ENCODE results near the gene PPP1R16B. TPM values are rescaled to one million over a fixed set of nuclear protein-coding genes. Genes with fewer than 3 reads are reported as not detected.

Gene PPP1R16B
- total and polyA plus RNA-seq, 5 donors from 2014 or later: 16.5 to 84.1 (median 25.1) TPM

- H3K27ac ChIP-seq (ENCODE audit: insufficient read depth, low read length, poor library complexity, severe bottlenecking): no peak overlapping the region
- H3K36me3 ChIP-seq (ENCODE audit: control insufficient read depth, insufficient read depth, low read length): peaks cover under 1% of the 10 kb centered on the region
- no peaks in the 10 kb centered on the region for H3K9me3 ChIP-seq (ENCODE audit: control insufficient read depth in 2 of 2, low read length in 2 of 2)
- no peak overlapping the region for H3K4me3 ChIP-seq (ENCODE audit: low read depth, low read length)
- DNase-seq: no peak
- no peaks in the 10 kb centered on the region for H3K4me1 ChIP-seq (ENCODE audit: control insufficient read depth, insufficient read depth, low read length, poor library complexity, severe bottlenecking)
- Mint-ChIP-seq H3K4me3 (no peak overlapping the region), H3K27me3 (no peaks in the 10 kb centered on the region), H3K36me3 (peaks cover 7% of the 10 kb centered on the region), H3K4me1 (peaks cover 0 to 5% (median 2%) of the 10 kb centered on the region in 4 donors), H3K9me3 (no peaks in the 10 kb centered on the region), H3K27ac (peak overlapping the region in 1 of 3 donors; percentile 5)
- ATAC-seq (ENCODE audit: low read depth in 2 of 2): no peak
- no peaks in the 10 kb centered on the region for H3K27me3 ChIP-seq (ENCODE audit: control insufficient read depth, insufficient read depth, low read length)
Measured at GRCh38 chr20:38779247-38780097, 26.0 kb upstream of the PPP1R16B start.

DNA sequence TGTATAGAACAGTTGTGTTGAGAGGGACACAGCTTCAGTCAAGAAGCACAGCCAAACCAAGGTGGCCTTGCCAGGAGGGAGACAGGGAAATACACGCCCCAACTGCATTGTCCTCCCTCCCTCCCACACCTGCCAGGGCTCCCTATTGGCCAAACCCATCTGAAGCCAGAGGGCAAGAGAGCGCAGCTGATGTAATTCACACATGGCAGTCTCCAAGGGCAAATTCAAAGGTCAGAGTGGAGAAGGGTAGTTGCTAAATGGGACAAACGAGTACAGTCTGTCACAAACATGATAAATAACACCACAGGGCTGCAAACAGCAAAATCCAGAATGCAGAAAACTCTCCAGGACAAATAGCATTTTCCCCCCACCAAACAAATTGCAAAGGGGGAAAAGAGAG, 23.2 kb upstream of the PPP1R16B start:
- no peaks in the 10 kb centered on the region for H3K27me3 ChIP-seq (ENCODE audit: control insufficient read depth, insufficient read depth, low read length)
- Mint-ChIP-seq H3K4me3 (no peak overlapping the region), H3K9me3 (no peaks in the 10 kb centered on the region), H3K36me3 (no peaks in the 10 kb centered on the region), H3K4me1 (peaks cover 0 to 5% (median 2%) of the 10 kb centered on the region in 4 donors), H3K27me3 (no peaks in the 10 kb centered on the region), H3K27ac (peak overlapping the region in 1 of 3 donors; percentile 38)
- no peak for DNase-seq
- H3K9me3 ChIP-seq (ENCODE audit: control insufficient read depth in 2 of 2, low read length in 2 of 2): no peaks in the 10 kb centered on the region
- H3K4me3 ChIP-seq (ENCODE audit: low read depth, low read length): no peak overlapping the region
- no peaks in the 10 kb centered on the region for H3K36me3 ChIP-seq (ENCODE audit: control insufficient read depth, insufficient read depth, low read length)
- H3K4me1 ChIP-seq (ENCODE audit: control insufficient read depth, insufficient read depth, low read length, poor library complexity, severe bottlenecking): no peaks in the 10 kb centered on the region
- ATAC-seq (ENCODE audit: low read depth in 2 of 2): no peak
- no peak overlapping the region for H3K27ac ChIP-seq (ENCODE audit: insufficient read depth, low read length, poor library complexity, severe bottlenecking)

GRCh38 chr20:38787870-38788269, 17.6 kb upstream of the PPP1R16B start:
- Mint-ChIP-seq H3K9me3 (peaks cover 0 to 2% (median 0%) of the 10 kb centered on the region in 7 donors), H3K27me3 (no peaks in the 10 kb centered on the region), H3K27ac (no peak overlapping the region)

GRCh38 chr20:38789503-38790199, 15.8 kb upstream of the PPP1R16B start:
- H3K4me1 ChIP-seq (ENCODE audit: control insufficient read depth, insufficient read depth, low read length, poor library complexity, severe bottlenecking): no peaks in the 10 kb centered on the region
- peak overlapping the region in 2 of 3 donors; percentile 26 to 63 for H3K27ac Mint-ChIP-seq
- peaks cover 0 to 6% (median 3%) of the 10 kb centered on the region in 4 donors for H3K4me1 Mint-ChIP-seq
- H3K27me3 ChIP-seq (ENCODE audit: control insufficient read depth, insufficient read depth, low read length): no peaks in the 10 kb centered on the region
- H3K36me3 Mint-ChIP-seq: no peaks in the 10 kb centered on the region
- H3K4me3 ChIP-seq (ENCODE audit: low read depth, low read length): no peak overlapping the region
- no peaks in the 10 kb centered on the region for H3K36me3 ChIP-seq (ENCODE audit: control insufficient read depth, insufficient read depth, low read length)
- peak overlapping the region in 1 of 4 donors; percentile 11 for H3K4me3 Mint-ChIP-seq
- ATAC-seq (ENCODE audit: low read depth in 2 of 2): no peak
- H3K9me3 ChIP-seq (ENCODE audit: control insufficient read depth in 2 of 2, low read length in 2 of 2): no peaks in the 10 kb centered on the region
- no peak for DNase-seq
- H3K27me3 Mint-ChIP-seq: no peaks in the 10 kb centered on the region
- no peak overlapping the region for H3K27ac ChIP-seq (ENCODE audit: insufficient read depth, low read length, poor library complexity, severe bottlenecking)
- H3K9me3 Mint-ChIP-seq: peaks cover 0 to 2% (median 0%) of the 10 kb centered on the region in 7 donors

More at GRCh38 chr20:38787870-38788269, 17.6 kb upstream of the PPP1R16B start:
- no peak overlapping the region for H3K27ac ChIP-seq (ENCODE audit: insufficient read depth, low read length, poor library complexity, severe bottlenecking)
- H3K4me1 Mint-ChIP-seq: peaks cover 0 to 6% (median 3%) of the 10 kb centered on the region in 4 donors
- H3K4me3 ChIP-seq (ENCODE audit: low read depth, low read length): no peak overlapping the region
- H3K36me3 Mint-ChIP-seq: no peaks in the 10 kb centered on the region
- H3K4me1 ChIP-seq (ENCODE audit: control insufficient read depth, insufficient read depth, low read length, poor library complexity, severe bottlenecking): no peaks in the 10 kb centered on the region
- no peak overlapping the region for H3K4me3 Mint-ChIP-seq
- no peaks in the 10 kb centered on the region for H3K9me3 ChIP-seq (ENCODE audit: control insufficient read depth in 2 of 2, low read length in 2 of 2)
- no peak for ATAC-seq (ENCODE audit: low read depth in 2 of 2)
- H3K36me3 ChIP-seq (ENCODE audit: control insufficient read depth, insufficient read depth, low read length): no peaks in the 10 kb centered on the region
- no peak for DNase-seq
- no peaks in the 10 kb centered on the region for H3K27me3 ChIP-seq (ENCODE audit: control insufficient read depth, insufficient read depth, low read length)

- ATAC-seq (ENCODE audit: low read depth in 2 of 2) (peak in 1 of 2 donors; percentile 34), DNase-seq (peak in 2 of 3 donors; percentile 30 to 64)
- Mint-ChIP-seq H3K27me3 (no peaks in the 10 kb centered on the region), H3K4me1 (peaks cover 0 to 6% (median 3%) of the 10 kb centered on the region in 4 donors), H3K4me3 (peak overlapping the region in 1 of 4 donors; percentile 58), H3K36me3 (no peaks in the 10 kb centered on the region), H3K9me3 (peaks cover 0 to 2% (median 0%) of the 10 kb centered on the region in 7 donors), H3K27ac (peak overlapping the region; percentile 26 to 92 (median 63))
- Histone ChIP-seq H3K4me3 (ENCODE audit: low read depth, low read length) (no peak overlapping the region), H3K9me3 (ENCODE audit: control insufficient read depth in 2 of 2, low read length in 2 of 2) (no peaks in the 10 kb centered on the region), H3K36me3 (ENCODE audit: control insufficient read depth, insufficient read depth, low read length) (no peaks in the 10 kb centered on the region), H3K27ac (ENCODE audit: insufficient read depth, low read length, poor library complexity, severe bottlenecking) (no peak overlapping the region), H3K27me3 (ENCODE audit: control insufficient read depth, insufficient read depth, low read length) (no peaks in the 10 kb centered on the region), H3K4me1 (ENCODE audit: control insufficient read depth, insufficient read depth, low read length, poor library complexity, severe bottlenecking) (no peaks in the 10 kb centered on the region)
Measured at GRCh38 chr20:38790200-38791053, 15.1 kb upstream of the PPP1R16B start.

DNA sequence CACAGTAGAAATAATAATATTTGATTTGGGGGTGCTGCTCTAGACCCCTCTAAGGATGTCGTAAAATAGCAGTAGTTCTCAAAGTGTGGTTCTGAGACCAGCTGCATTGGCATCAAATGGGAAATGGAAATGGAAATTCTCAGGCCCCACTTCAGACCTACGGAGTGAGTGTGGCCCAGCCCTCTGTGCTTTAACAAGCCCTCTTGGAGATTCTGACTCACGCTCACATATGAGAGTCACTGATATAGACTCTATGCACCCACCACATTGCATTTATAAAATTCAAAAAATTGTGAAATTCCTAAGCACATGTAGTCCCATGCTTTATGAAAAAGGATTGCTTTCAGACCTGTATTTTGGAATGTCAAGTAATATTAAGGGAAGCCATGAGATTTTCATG, 14.2 kb upstream of the PPP1R16B start:
- Histone ChIP-seq H3K27me3 (ENCODE audit: control insufficient read depth, insufficient read depth, low read length) (no peaks in the 10 kb centered on the region), H3K4me1 (ENCODE audit: control insufficient read depth, insufficient read depth, low read length, poor library complexity, severe bottlenecking) (no peaks in the 10 kb centered on the region), H3K36me3 (ENCODE audit: control insufficient read depth, insufficient read depth, low read length) (no peaks in the 10 kb centered on the region), H3K4me3 (ENCODE audit: low read depth, low read length) (no peak overlapping the region), H3K9me3 (ENCODE audit: control insufficient read depth in 2 of 2, low read length in 2 of 2) (no peaks in the 10 kb centered on the region), H3K27ac (ENCODE audit: insufficient read depth, low read length, poor library complexity, severe bottlenecking) (no peak overlapping the region)
- no peak overlapping the region for H3K27ac Mint-ChIP-seq
- no peak overlapping the region for H3K4me3 Mint-ChIP-seq
- H3K4me1 Mint-ChIP-seq: peaks cover 0 to 6% (median 3%) of the 10 kb centered on the region in 4 donors
- H3K27me3 Mint-ChIP-seq: no peaks in the 10 kb centered on the region
- H3K36me3 Mint-ChIP-seq: no peaks in the 10 kb centered on the region
- DNase-seq (no peak), ATAC-seq (ENCODE audit: low read depth in 2 of 2) (no peak)
- H3K9me3 Mint-ChIP-seq: peaks cover 0 to 2% (median 0%) of the 10 kb centered on the region in 7 donors

- Histone ChIP-seq H3K27me3 (ENCODE audit: control insufficient read depth, insufficient read depth, low read length) (no peaks in the 10 kb centered on the region), H3K36me3 (ENCODE audit: control insufficient read depth, insufficient read depth, low read length) (no peaks in the 10 kb centered on the region), H3K27ac (ENCODE audit: insufficient read depth, low read length, poor library complexity, severe bottlenecking) (no peak overlapping the region), H3K4me3 (ENCODE audit: low read depth, low read length) (no peak overlapping the region), H3K9me3 (ENCODE audit: control insufficient read depth in 2 of 2, low read length in 2 of 2) (no peaks in the 10 kb centered on the region), H3K4me1 (ENCODE audit: control insufficient read depth, insufficient read depth, low read length, poor library complexity, severe bottlenecking) (no peaks in the 10 kb centered on the region)
- ATAC-seq (ENCODE audit: low read depth in 2 of 2): no peak
- Mint-ChIP-seq H3K4me1 (peaks cover 0 to 6% (median 3%) of the 10 kb centered on the region in 4 donors), H3K36me3 (no peaks in the 10 kb centered on the region), H3K27me3 (no peaks in the 10 kb centered on the region), H3K4me3 (no peak overlapping the region), H3K27ac (no peak overlapping the region), H3K9me3 (peaks cover 0 to 2% (median 0%) of the 10 kb centered on the region in 7 donors)
- no peak for DNase-seq
Measured at GRCh38 chr20:38791940-38792339, 13.6 kb upstream of the PPP1R16B start.

All from CD4-positive, CD25-positive, alpha-beta regulatory T cell (primary cell).